Inflammatory macrophage (primary cell): ENCODE results near the gene UBE2J2.
"Not testable (repeated sequence)": the region's sequence is repeated elsewhere in the genome, so short reads cannot be mapped to it uniquely, and the experiment has no call there.

Source experiments
- DNase-seq, 2 donors: peaks; one replicate each; pipeline ENCODE4 v3.0.0-alpha.2; 2020 to 2022
- total RNA-seq, 18 experiments: gene quantifications; one replicate each; lab custom pipeline; 2026; ENCODE audit warnings: mixed read lengths in 6 of 18, inconsistent platforms in 2 of 18; lab: John Stamatoyannopoulos, UW

Gene UBE2J2
- total RNA-seq = 20.7 to 55.0 (median 35.4) reads per million in 18 experiments

GRCh38 chr1:1273512-1274298 lies at the start of gene UBE2J2:
TSS of gene UBE2J2 (minus strand) at chr1:1273854. CDS start at chr1:1267992, 5,862 bp downstream.
- peak; percentile 81 to 93 for DNase-seq

GRCh38 chr1:1322952-1323351 lies 49.3 kb upstream of the UBE2J2 start:
- DNase-seq = no peak

GRCh38 chr1:1322418-1322817 lies 48.8 kb upstream of the UBE2J2 start:
- DNase-seq = no peak

GRCh38 chr1:1321477-1321876 lies 47.8 kb upstream of the UBE2J2 start:
- no peak for DNase-seq

- DNase-seq = no peak
Observed at GRCh38 chr1:1320666-1321448, 47.2 kb upstream of the UBE2J2 start.

- DNase-seq = no peak
Observed at GRCh38 chr1:1319646-1319941, 45.9 kb upstream of the UBE2J2 start.

GRCh38 chr1:1318777-1319645 lies 45.4 kb upstream of the UBE2J2 start:
- DNase-seq = no peak

GRCh38 chr1:1318131-1318652 lies 44.5 kb upstream of the UBE2J2 start:
- no peak for DNase-seq

- DNase-seq = no peak
Observed at GRCh38 chr1:1317420-1317819, 43.8 kb upstream of the UBE2J2 start.

GRCh38 chr1:1316199-1316598 lies 42.5 kb upstream of the UBE2J2 start:
- not testable (repeated sequence) for DNase-seq

- DNase-seq = no peak
Observed at GRCh38 chr1:1315435-1315954, 41.8 kb upstream of the UBE2J2 start.

GRCh38 chr1:1314678-1315335 lies 41.2 kb upstream of the UBE2J2 start:
- DNase-seq = no peak

- DNase-seq = no peak
Observed at GRCh38 chr1:1314237-1314586, 40.6 kb upstream of the UBE2J2 start.

- DNase-seq = no peak
Observed at GRCh38 chr1:1313500-1314236, 40.0 kb upstream of the UBE2J2 start.

GRCh38 chr1:1312450-1313314 lies 39.0 kb upstream of the UBE2J2 start:
- no peak for DNase-seq

- DNase-seq = no peak
Observed at GRCh38 chr1:1311107-1312104, 37.8 kb upstream of the UBE2J2 start.

GRCh38 chr1:1310476-1311053 lies 36.9 kb upstream of the UBE2J2 start:
- no peak for DNase-seq

- no peak for DNase-seq
Observed at GRCh38 chr1:1310109-1310385, 36.4 kb upstream of the UBE2J2 start.
